Epithelial cell of esophagus (primary cell): ENCODE data around the gene KATNB1.

ENCODE experiments used
- DNase-seq: peaks from one replicate; pipeline ENCODE4 v3.0.0; 2010; ENCODE audit warnings: low read depth
- H3K4me3 ChIP-seq: 2 replicates; pipeline ENCODE4 v1.5.1; 2011; ENCODE audit warnings: mild to moderate bottlenecking, low read length, control low read depth
- CTCF ChIP-seq: IDR thresholded peaks from 2 replicates; pipeline ENCODE4 v1.5.1; 2011; ENCODE audit warnings: low read depth, mild to moderate bottlenecking, low read length, control low read depth, inconsistent platforms; ENCODE audit not compliant: insufficient read depth; ENCODE audit errors: missing control alignments

The KATNB1 gene

DNA sequence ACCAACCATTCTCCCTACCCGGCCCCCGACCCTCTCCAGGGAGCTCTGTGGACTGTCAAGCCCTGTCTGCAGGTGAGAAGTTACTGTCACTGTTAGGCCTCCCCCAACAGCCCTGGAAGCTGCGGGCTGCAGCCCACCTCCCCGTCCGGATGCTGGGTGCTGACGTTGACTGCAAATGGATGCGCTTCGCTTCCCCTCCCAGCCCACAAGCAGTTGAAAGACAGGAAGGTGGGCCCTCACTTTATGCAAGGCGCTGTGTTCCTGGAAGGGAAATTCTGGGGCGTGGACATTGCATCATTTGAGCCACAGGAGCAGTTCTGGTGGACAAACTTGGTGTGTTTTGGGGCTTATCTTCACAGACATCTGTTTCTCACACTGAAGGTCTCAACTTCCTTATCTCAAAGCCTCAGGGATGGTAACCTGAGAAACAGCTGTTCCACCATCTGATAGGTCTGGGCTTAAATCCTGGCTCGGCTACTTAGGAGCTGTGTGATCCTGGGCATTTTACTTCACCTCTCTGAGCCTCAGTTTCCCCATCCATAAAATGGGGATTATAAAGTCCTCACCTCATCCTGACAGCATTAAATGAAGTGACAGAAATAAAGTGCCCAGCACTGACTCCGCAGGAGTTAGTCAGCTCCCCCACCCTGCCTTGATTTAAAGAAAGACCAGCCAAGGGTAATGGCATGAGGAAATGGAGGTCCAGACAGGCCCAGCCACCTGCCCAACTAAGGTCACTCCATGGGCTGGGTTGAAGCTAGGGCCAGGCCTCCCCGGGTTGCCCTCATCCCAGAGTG is 45.6 kb upstream of the KATNB1 start:
- TF ChIP-seq CTCF, result no peak
- no peak for DNase-seq
- no peak overlapping the region for H3K4me3 ChIP-seq

DNA sequence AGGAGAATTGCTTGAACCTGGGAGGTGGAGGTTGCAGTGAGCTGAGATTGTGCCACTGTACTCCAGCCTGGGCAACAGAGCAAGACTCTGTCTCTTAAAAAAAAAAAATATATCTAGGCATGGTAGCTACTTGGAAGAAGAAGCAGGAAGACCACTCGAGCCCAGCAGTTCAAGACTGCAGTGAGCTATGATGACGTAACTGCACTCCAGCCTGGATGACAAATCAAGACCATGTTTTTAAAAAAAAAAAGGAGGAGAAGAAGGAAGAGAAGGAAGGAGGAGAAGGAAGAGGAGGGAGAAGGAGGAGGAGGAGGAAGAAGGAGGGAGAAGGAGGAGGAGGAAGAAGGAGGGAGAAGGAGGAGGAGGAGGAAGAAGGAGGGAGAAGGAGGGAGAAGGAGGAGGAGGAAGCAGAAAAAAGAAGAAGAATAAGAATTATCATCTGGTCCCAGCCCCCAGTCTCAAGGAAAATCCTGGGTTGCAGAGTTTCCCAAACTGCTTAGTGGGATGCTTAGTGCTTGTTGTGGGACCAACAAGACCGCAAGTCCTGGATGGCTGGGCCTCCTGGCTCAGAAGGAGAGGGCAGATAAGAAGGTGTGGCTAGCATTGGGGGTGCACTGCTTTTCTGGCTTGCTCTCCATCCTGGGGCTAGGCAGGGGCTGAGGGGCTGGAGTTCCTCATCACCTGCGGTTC is 44.6 kb upstream of the KATNB1 start:
- no peak overlapping the region for H3K4me3 ChIP-seq
- DNase-seq, result no peak
- no peak for TF ChIP-seq CTCF

DNA sequence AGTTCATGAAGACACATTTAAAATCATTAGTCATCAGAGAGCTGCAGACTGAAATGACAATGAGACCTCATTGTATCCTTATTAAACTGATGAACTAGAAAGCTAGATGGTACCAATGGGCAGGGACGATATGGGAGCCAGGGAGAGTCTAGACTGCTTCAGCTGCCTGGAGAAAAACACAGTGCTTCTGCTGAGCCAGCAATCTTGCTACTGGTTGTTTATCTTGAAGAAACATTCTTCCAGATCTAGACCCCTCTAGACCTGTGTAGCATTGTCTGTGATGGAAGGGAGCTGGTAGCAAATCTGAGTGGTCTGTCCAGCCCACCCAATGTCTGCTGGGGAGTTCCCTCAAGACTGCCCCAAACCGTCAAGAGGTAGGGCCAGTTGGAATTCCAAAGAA is 42.9 kb upstream of the KATNB1 start:
- H3K4me3 ChIP-seq, result no peak overlapping the region
- no peak for DNase-seq
- TF ChIP-seq CTCF, result no peak

DNA sequence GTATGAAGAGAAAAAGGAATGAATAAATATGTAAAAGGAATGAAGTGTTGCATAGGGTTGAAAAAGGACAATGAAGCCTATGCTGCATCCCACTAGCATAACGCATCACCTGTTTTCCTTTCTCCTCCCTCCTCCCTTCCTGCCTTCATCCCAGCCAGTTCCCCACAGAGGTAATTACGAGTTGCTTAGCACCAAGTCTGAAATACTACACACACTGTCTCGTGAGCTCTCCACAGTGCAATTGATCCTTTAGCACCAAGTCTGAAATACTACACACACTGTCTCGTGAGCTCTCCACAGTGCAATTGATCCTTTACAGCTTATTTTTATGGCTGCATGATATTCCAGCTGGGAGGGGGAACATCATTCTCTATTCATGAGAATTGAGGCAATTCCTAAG is 42.0 kb upstream of the KATNB1 start:
- TF ChIP-seq CTCF, result no peak
- no peak overlapping the region for H3K4me3 ChIP-seq
- no peak for DNase-seq

GRCh38 chr16:57694231-57694724 is 41.3 kb upstream of the KATNB1 start:
- no peak for DNase-seq
- TF ChIP-seq CTCF, result no peak
- no peak overlapping the region for H3K4me3 ChIP-seq

DNA sequence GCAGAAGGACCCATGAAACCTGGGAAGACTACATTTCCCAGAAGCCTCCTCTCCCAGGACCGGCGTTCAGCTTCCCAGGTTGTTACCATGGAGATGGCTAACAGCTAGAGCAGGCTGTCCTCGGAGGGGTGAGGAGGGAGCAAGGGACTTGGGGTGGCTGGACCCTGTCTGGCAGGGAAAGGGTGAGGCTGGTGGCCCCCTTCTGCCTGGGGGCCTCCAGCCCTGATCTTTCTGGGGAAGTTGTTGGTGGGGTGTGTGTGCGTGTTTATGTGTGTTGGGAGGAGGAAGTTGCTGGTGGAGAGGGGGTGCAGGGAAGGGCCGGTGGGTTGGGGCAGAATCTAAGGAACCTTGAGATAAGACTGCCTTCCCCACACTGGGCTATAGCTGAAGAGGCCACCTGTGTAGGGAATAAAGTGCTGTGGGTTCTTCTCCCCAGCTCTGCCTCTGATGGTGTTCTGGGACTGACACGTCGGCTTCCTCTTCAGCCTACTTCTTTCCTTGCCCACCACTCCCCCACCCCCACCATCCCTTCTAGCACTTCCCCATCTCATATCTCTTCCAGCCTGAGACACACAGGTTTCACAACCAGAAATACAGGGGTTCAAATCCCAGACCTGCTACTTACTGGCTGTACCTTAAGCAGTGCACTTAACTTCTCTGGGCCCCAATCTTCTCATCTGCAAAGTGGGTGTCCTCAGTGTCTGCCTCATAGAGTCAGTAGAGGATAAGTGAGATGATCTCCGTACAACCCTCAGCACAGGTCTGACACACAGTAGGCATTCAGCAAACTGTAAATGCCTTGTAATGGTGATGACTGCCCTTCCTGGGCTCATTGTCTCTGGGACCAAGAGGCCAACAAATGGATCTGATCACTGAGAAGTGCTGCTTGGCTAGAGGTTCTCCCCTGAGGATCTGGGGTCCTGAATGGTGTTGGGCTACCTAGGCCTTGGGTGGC is 40.6 kb upstream of the KATNB1 start, which contains the start of gene DRC7:
Gene DRC7, plus strand, starts transcription at position 82 of the 955 bp plus-strand sequence. CDS start 3,144 bp downstream, outside the sequence.
- TF ChIP-seq CTCF, result no peak
- DNase-seq, result peak; percentile 53
- H3K4me3 ChIP-seq, result no peak within 1 kb of the TSS
